ENCODE data around the gene KLHL3. TPM values are rescaled to one million over a fixed set of nuclear protein-coding genes. Genes with fewer than 3 reads are reported as not detected.

KLHL3 gene
- total RNA-seq, 1 experiment from 2014 or later, result 15.7 TPM

DNA sequence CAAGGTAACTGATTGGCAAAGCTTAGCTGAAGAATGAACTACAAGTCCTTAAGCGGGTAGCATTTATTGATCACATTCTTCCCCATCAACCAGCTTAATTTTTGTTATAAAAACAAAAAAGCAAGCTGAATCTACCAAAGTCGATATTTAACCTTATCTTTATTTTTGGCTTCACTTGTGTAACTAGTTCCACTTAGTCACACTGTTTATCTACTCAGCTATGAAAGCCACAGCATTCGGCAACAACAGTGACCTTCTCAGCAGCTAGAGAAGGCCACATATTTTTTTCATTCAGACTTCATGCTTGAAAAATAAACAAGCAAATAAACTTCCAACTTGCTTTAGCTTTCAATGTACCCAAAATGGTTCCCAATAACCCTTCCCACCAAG, 69.4 kb downstream of the KLHL3 start (continued):
- no peak for TF ChIP-seq ARID4B (CRISPR knock-in tag; IDR thresholded peaks at IDR 0.05; ENCODE audit: borderline replicate concordance)
- TF ChIP-seq, protein P1, sequence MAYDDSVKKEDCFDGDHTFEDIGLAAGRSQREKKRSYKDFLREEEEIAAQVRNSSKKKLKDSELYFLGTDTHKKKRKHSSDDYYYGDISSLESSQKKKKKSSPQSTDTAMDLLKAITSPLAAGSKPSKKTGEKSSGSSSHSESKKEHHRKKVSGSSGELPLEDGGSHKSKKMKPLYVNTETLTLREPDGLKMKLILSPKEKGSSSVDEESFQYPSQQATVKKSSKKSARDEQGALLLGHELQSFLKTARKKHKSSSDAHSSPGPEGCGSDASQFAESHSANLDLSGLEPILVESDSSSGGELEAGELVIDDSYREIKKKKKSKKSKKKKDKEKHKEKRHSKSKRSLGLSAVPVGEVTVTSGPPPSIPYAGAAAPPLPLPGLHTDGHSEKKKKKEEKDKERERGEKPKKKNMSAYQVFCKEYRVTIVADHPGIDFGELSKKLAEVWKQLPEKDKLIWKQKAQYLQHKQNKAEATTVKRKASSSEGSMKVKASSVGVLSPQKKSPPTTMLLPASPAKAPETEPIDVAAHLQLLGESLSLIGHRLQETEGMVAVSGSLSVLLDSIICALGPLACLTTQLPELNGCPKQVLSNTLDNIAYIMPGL (CRISPR knock-in tag; IDR thresholded peaks at IDR 0.05), result no peak
- TF ChIP-seq, protein P2, sequence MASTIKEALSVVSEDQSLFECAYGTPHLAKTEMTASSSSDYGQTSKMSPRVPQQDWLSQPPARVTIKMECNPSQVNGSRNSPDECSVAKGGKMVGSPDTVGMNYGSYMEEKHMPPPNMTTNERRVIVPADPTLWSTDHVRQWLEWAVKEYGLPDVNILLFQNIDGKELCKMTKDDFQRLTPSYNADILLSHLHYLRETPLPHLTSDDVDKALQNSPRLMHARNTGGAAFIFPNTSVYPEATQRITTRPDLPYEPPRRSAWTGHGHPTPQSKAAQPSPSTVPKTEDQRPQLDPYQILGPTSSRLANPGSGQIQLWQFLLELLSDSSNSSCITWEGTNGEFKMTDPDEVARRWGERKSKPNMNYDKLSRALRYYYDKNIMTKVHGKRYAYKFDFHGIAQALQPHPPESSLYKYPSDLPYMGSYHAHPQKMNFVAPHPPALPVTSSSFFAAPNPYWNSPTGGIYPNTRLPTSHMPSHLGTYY (CRISPR knock-in tag; IDR thresholded peaks at IDR 0.05), result no peak
- no peak for TF ChIP-seq GRHL2 (CRISPR knock-in tag; IDR thresholded peaks at IDR 0.05; ENCODE audit: insufficient replicate concordance, severe bottlenecking)
- TF ChIP-seq TEAD4 (CRISPR knock-in tag; IDR thresholded peaks at IDR 0.05), result no peak
- TF ChIP-seq ZNF232 (CRISPR knock-in tag; IDR thresholded peaks at IDR 0.05), result no peak

- Mint-ChIP-seq H3K36me3 (no peaks in the 10 kb centered on the region), H3K4me1 (no peaks in the 10 kb centered on the region), H3K4me3 (no peak overlapping the region), H3K27me3 (ENCODE audit: low read depth) (no peaks in the 10 kb centered on the region), H3K9me3 (no peaks in the 10 kb centered on the region), H3K27ac (no peak overlapping the region)
- ATAC-seq (no peak; the same call in 1 of the 2 replicates), DNase-seq (ENCODE audit: low spot score) (no peak)
- CTCF ChIA-PET, result interaction anchor here (1.0 to 1.4 kb wide), 2 partner anchors 70 to 113 kb away, joined by 3 to 5 read pairs; partner anchors contain the start of gene KLHL3
- POLR2A ChIA-PET, result no interaction called here
- TF ChIP-seq, protein P3, sequence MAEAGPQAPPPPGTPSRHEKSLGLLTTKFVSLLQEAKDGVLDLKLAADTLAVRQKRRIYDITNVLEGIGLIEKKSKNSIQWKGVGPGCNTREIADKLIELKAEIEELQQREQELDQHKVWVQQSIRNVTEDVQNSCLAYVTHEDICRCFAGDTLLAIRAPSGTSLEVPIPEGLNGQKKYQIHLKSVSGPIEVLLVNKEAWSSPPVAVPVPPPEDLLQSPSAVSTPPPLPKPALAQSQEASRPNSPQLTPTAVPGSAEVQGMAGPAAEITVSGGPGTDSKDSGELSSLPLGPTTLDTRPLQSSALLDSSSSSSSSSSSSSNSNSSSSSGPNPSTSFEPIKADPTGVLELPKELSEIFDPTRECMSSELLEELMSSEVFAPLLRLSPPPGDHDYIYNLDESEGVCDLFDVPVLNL (CRISPR knock-in tag; IDR thresholded peaks at IDR 0.05; ENCODE audit: borderline replicate concordance, low read depth), result no peak
- TF ChIP-seq NFYB (CRISPR knock-in tag; conservative IDR thresholded peaks at IDR 0.05; ENCODE audit: low read depth) (no peak), SOX15 (CRISPR knock-in tag; IDR thresholded peaks at IDR 0.05) (no peak), ZNF671 (CRISPR knock-in tag; IDR thresholded peaks at IDR 0.05) (no peak), FOXK1 (CRISPR knock-in tag; IDR thresholded peaks at IDR 0.05) (no peak), SMAD3 (CRISPR knock-in tag; IDR thresholded peaks at IDR 0.05; ENCODE audit: borderline replicate concordance) (no peak), TEAD1 (CRISPR knock-in tag; IDR thresholded peaks at IDR 0.05) (no peak), OVOL2 (CRISPR knock-in tag; IDR thresholded peaks at IDR 0.05; ENCODE audit: borderline replicate concordance) (no peak), ZNF396 (CRISPR knock-in tag; IDR thresholded peaks at IDR 0.05; ENCODE audit: borderline replicate concordance) (no peak), CDX4 (CRISPR knock-in tag; IDR thresholded peaks at IDR 0.05; ENCODE audit: borderline replicate concordance) (no peak), ATF2 (CRISPR knock-in tag; IDR thresholded peaks at IDR 0.05; ENCODE audit: borderline replicate concordance, low read depth) (no peak)
- TF ChIP-seq, protein P4, sequence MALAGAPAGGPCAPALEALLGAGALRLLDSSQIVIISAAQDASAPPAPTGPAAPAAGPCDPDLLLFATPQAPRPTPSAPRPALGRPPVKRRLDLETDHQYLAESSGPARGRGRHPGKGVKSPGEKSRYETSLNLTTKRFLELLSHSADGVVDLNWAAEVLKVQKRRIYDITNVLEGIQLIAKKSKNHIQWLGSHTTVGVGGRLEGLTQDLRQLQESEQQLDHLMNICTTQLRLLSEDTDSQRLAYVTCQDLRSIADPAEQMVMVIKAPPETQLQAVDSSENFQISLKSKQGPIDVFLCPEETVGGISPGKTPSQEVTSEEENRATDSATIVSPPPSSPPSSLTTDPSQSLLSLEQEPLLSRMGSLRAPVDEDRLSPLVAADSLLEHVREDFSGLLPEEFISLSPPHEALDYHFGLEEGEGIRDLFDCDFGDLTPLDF (CRISPR knock-in tag; IDR thresholded peaks at IDR 0.05), result no peak
- TF ChIP-seq, protein P5, sequence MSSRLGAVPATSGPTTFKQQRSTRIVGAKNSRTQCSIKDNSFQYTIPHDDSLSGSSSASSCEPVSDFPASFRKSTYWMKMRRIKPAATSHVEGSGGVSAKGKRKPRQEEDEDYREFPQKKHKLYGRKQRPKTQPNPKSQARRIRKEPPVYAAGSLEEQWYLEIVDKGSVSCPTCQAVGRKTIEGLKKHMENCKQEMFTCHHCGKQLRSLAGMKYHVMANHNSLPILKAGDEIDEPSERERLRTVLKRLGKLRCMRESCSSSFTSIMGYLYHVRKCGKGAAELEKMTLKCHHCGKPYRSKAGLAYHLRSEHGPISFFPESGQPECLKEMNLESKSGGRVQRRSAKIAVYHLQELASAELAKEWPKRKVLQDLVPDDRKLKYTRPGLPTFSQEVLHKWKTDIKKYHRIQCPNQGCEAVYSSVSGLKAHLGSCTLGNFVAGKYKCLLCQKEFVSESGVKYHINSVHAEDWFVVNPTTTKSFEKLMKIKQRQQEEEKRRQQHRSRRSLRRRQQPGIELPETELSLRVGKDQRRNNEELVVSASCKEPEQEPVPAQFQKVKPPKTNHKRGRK (CRISPR knock-in tag; IDR thresholded peaks at IDR 0.05; ENCODE audit: borderline replicate concordance), result no peak
- TF ChIP-seq, protein P6, sequence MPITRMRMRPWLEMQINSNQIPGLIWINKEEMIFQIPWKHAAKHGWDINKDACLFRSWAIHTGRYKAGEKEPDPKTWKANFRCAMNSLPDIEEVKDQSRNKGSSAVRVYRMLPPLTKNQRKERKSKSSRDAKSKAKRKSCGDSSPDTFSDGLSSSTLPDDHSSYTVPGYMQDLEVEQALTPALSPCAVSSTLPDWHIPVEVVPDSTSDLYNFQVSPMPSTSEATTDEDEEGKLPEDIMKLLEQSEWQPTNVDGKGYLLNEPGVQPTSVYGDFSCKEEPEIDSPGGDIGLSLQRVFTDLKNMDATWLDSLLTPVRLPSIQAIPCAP (CRISPR knock-in tag; IDR thresholded peaks at IDR 0.05), result no peak
Measured at GRCh38 chr5:137665678-137666460, 70.0 kb downstream of the KLHL3 start.
